Body of pancreas (tissue), 4 donors: ENCODE data around the gene GH1.
"Not testable (repeated sequence)": the region's sequence is repeated elsewhere in the genome, so short reads cannot be mapped to it uniquely, and the experiment has no call there.

Source experiments
- CTCF ChIP-seq, 7 experiments: fragments of 450-650 bp in 4 of 7; fragments of 200-600 bp in 3 of 7; sonication (generic) in 3 of 7; IDR thresholded peaks; one replicate each; pipeline ENCODE4 v1.5.1; 2016 to 2019; ENCODE audit warnings: antibody characterized with exemption in 7 of 7
- POLR2A ChIP-seq, 3 donors: fragments of 450-650 bp; IDR thresholded peaks; one replicate each; pipeline ENCODE4 v1.6.1; 2016; ENCODE audit warnings: antibody characterized with exemption in 3 of 3, mild to moderate bottlenecking in 2 of 3

- TF ChIP-seq CTCF, POLR2A (IDR thresholded peaks at IDR 0.05): not testable (repeated sequence)
Measured at GRCh38 chr17:63874693-63875092, 43.9 kb downstream of the GH1 start.
